ENCODE measurements around the gene SDK2.
"Not testable (repeated sequence)": the region's sequence is repeated elsewhere in the genome, so short reads cannot be mapped to it uniquely, and the experiment has no call there.

SDK2 gene

DNA sequence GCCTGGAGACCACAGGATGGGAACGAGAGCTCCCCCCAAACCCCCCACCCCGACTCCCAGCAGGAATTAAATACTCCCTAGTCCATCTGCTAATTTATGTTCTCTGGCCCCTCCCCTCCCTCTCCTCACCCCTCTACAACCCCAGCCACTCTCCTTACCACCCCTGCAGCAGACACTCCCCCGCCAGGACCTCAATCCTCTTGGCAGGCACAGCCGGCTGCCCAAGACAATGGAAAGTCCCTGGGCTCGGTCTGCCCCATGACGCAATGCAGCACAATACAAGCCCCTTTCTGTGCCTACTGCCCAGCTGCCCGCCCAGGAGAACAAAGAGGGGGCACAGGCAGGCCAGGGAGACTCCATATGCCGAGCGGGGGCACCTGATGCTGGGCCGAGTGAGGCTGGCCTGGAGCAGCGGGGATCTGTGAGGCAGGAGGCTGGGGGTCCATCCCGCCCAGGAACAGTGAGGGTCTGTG lies 302.2 kb downstream of the SDK2 start:
- DNase-seq (ENCODE audit: low spot score): no peak

- DNase-seq (ENCODE audit: low spot score): no peak
Observed at GRCh38 chr17:73341350-73342049, 302.7 kb downstream of the SDK2 start.

DNA sequence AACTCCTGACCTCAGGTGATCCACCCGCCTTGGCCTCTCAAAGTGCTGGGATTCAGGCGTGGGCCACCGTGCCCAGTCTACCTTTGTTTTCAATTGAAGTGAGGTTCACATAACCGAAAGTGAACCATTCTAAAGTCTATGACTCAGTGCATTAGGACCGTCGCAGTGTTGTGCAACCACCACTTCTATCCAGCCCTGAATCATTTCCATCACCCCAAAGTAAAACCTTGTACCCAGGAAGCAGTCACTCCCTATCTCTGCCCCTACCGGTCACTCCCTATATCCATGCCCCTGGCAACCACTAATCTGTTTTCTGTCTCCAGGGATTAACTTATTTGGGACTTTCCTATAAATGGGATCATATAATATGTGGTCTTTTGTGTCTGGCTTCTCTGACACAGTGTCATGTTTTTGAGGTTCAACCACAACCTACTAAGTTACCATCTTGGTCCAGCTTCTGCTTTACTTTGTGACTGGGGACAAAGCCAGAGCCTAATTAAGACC lies 304.1 kb downstream of the SDK2 start:
- DNase-seq (ENCODE audit: low spot score): peak; percentile 93

- DNase-seq (ENCODE audit: low spot score): no peak
Observed at GRCh38 chr17:73338566-73339197, 305.6 kb downstream of the SDK2 start.

- DNase-seq (ENCODE audit: low spot score): no peak
Observed at GRCh38 chr17:73338050-73338521, 306.2 kb downstream of the SDK2 start.

DNA sequence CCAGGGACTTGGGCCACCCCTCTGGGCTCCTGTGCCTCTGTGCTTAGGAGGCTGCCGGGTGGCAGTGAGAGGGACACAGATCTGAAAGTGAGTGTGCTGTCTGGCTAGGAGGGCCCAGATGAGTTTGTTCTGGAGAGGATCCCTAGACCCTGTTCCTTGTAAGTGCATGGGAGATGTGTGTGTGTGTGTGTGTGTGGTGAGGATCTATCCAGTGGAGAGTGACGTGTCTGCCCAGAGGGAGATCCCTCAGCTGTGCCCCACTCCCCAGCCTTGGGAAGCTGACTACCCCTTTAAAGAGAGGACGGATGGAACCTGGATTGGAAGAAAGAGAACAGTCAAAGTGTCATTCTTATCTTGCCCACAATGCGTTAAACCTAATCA lies 306.9 kb downstream of the SDK2 start:
- DNase-seq (ENCODE audit: low spot score): no peak

DNA sequence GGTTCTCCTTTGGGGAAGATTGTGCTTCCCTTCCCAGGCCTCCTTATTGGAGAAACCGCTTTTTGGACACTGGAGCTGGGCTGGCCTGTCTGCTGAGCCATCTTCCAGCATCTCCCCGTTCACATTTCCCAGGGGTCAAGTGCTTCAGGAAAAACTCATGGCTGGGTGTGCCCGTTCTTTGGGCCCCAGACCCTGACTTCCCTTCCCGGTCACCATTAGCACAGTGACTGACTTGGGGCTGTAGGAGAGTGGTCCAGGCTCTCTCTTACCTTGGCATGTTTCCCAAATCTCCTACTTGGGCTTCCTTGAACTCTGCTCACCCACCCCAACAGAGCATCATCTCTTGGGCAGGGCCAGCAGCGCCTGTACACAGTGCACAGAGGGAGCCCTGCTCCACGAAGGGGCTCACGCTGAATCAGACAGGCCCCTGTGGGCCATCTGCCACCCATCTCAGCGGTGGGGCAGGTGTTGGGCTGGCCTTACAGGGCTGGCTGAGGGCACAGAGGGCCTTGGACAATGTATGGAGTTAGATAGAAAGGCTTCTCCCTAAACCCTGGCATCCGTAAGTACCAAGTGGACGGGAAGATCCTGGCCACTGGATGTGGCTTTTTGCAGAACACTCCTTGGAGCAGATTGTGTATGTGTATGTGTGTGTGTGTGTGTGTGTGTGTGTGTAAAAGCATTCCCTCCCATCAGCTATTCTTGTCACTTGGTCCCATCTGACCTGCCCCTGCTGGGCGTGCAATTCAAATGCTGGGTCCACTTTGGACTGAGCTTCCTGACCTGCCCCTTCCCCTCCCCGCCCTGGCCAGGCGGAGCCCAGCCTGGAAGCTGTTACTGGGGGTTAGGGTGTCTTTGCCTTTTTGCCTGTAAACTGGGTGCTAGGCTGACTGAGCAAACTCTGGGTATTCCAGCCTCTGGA lies 307.6 kb downstream of the SDK2 start:
- no peak for DNase-seq (ENCODE audit: low spot score)

DNA sequence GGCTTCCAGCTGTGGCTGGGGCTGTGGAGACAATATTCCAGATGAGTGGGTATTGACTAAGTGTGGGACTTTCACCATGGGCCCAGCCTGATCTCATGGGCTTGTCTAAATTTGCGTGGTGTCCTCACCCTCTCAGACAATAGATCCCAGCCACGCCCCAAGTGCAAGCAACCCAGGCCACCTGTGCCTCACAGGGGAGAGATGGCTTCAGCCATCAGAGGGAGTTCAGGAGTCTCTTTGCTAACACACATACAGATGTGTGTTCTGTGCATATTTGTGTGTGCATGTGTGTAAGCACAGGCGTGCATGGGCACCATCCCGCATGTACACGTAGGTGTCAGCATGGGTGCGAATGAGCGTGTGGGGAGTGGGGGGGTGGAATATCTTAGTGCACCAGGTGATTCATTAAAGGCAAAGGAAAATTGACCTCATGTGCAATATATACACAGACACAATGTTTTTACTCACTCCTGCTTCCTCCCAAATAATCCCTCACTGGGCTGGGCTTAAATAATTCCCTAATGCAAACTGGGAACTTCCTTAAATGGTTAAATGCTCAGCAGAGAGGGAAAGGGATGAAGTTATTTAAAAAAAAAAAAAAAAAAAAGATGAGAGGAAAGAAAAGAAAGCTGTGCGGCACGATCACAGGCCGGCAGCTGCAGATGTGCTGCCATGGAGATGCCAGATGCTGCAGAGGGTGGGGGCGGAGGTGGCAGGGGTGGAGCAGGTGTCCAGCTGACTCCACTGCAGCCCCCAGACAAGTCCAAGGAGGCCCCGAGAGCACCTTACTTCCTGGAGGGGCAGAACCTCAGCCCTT lies 308.4 kb downstream of the SDK2 start:
- peak; percentile 42 for DNase-seq (ENCODE audit: low spot score)

GRCh38 chr17:73334771-73335513 lies 309.3 kb downstream of the SDK2 start:
- DNase-seq (ENCODE audit: low spot score): no peak

DNA sequence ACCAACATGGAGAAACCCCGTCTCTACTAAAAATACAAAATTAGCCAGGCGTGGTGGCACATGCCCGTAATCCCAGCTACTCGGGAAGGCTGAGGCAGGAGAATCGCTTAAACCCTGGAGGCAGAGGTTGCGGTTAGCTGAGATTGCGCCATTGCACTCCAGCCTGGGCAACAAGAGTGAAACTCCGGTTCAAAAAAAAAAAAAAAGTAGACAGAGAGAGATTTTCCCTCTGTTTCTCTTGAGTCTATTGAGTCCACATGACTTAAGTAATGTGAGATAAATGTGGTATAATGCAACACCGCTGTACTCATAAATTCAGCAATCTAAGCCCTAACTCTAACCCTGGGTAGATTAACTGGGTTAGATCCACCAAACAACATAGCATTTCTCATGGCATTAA lies 310.8 kb downstream of the SDK2 start:
- DNase-seq (ENCODE audit: low spot score): not testable (repeated sequence)

- DNase-seq (ENCODE audit: low spot score): no peak
Observed at GRCh38 chr17:73331060-73331459, 313.2 kb downstream of the SDK2 start.

- no peak for DNase-seq (ENCODE audit: low spot score)
Observed at GRCh38 chr17:73327676-73328075, 316.6 kb downstream of the SDK2 start.

DNA sequence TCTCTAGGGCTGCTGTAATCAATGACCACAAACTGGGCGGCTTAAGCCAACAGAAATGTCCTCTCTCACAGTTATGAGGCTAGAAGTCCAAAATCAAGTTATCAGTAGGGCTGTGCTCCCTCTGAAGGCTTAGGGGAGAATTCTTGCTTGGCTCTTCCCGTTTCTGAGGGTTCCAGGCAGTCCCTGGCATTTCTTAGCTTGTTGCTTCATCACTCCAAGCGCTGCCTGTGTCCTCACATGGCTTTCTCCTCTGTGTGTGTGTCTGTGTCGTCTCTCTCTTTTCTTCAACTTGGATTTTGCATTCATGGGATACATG lies 318.8 kb downstream of the SDK2 start:
- DNase-seq (ENCODE audit: low spot score): no peak

- DNase-seq (ENCODE audit: low spot score): no peak
Observed at GRCh38 chr17:73324711-73325526, 319.3 kb downstream of the SDK2 start.

DNA sequence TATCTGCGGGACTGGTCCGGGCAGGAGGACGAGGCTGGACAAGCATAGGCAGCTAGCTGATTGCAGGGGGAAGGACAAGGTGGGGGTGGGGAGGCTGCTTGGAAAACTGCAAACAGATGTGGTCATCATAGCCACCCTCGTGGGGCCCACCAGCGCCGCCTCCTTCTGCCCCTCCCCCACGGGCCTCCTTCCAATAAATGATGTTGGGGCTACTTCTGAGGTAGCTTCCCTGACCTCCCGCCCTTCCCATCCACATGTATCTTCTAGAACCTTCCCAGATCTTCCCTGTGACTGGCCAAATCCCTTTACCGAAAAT lies 320.1 kb downstream of the SDK2 start:
- DNase-seq (ENCODE audit: low spot score): no peak

GRCh38 chr17:73323409-73324159 lies 320.7 kb downstream of the SDK2 start:
- no peak for DNase-seq (ENCODE audit: low spot score)

GRCh38 chr17:73320601-73321264 lies 323.5 kb downstream of the SDK2 start:
- peak; percentile 42 for DNase-seq (ENCODE audit: low spot score)

DNA sequence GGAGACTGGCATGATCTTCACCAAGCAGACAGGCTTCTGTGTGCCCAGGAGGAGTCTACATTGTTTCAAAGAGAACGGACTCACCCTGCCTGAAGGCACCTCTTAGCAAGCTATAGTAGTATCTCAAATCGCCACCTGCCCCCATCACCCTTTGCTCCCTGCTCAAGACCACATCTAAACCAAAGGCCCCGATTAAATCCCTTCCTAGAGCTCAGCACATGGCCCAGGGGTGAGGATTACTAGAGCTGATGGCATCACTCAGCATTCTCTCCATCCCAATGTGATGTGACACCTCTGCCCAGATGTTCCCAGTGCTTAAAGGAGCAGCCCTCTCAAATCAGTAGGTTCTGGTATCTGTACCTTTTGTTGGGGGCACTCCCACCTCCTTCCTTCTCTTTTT lies 324.5 kb downstream of the SDK2 start:
- no peak for DNase-seq (ENCODE audit: low spot score)

- no peak for DNase-seq (ENCODE audit: low spot score)
Observed at GRCh38 chr17:73318836-73319235, 325.4 kb downstream of the SDK2 start.

All from SW480 (cell line).